Vagina (tissue), 2 donors: Measurements from ENCODE around the gene DENND5B.

ENCODE experiments used
- POLR2A ChIP-seq, 2 donors: fragments of 450-650 bp; IDR thresholded peaks; one replicate each; pipeline ENCODE4 v1.6.1; 2017; ENCODE audit warnings: antibody characterized with exemption in 2 of 2, mild to moderate bottlenecking in 2 of 2, moderate library complexity in 2 of 2
- TF ChIP-seq, protein P1 (sequence below), 3 experiments: fragments of 450-650 bp in 2 of 3; fragments of 200-600 bp in 1 of 3; sonication (generic) in 1 of 3; IDR thresholded peaks; one replicate each; pipeline ENCODE4 v1.5.1; 2017 to 2019; ENCODE audit warnings: antibody characterized with exemption in 3 of 3, mild to moderate bottlenecking in 2 of 3, moderate library complexity in 2 of 3

GRCh38 chr12:31521964-31522363 lies 69.0 kb downstream of the DENND5B start:
- TF ChIP-seq POLR2A (IDR thresholded peaks at IDR 0.05): no peak
- TF ChIP-seq, protein P1, sequence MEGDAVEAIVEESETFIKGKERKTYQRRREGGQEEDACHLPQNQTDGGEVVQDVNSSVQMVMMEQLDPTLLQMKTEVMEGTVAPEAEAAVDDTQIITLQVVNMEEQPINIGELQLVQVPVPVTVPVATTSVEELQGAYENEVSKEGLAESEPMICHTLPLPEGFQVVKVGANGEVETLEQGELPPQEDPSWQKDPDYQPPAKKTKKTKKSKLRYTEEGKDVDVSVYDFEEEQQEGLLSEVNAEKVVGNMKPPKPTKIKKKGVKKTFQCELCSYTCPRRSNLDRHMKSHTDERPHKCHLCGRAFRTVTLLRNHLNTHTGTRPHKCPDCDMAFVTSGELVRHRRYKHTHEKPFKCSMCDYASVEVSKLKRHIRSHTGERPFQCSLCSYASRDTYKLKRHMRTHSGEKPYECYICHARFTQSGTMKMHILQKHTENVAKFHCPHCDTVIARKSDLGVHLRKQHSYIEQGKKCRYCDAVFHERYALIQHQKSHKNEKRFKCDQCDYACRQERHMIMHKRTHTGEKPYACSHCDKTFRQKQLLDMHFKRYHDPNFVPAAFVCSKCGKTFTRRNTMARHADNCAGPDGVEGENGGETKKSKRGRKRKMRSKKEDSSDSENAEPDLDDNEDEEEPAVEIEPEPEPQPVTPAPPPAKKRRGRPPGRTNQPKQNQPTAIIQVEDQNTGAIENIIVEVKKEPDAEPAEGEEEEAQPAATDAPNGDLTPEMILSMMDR (IDR thresholded peaks at IDR 0.05): no peak
